Activated gamma-delta T cell treated with anti-CD3 and anti-CD28 coated beads, Interleukin-2, amount 50 U/mL, for 16 hours (primary cell): Measurements from ENCODE around the gene ZNRF1.
"Not testable (repeated sequence)": the region's sequence is repeated elsewhere in the genome, so short reads cannot be mapped to it uniquely, and the experiment has no call there.

Experiments used
- DNase-seq: peaks from one replicate; pipeline ENCODE4 v3.0.0-alpha.2; 2020; ENCODE audit warnings: low read depth

The ZNRF1 gene

GRCh38 chr16:75080205-75081029 lies 81.6 kb downstream of the ZNRF1 start:
- no peak for DNase-seq

DNA sequence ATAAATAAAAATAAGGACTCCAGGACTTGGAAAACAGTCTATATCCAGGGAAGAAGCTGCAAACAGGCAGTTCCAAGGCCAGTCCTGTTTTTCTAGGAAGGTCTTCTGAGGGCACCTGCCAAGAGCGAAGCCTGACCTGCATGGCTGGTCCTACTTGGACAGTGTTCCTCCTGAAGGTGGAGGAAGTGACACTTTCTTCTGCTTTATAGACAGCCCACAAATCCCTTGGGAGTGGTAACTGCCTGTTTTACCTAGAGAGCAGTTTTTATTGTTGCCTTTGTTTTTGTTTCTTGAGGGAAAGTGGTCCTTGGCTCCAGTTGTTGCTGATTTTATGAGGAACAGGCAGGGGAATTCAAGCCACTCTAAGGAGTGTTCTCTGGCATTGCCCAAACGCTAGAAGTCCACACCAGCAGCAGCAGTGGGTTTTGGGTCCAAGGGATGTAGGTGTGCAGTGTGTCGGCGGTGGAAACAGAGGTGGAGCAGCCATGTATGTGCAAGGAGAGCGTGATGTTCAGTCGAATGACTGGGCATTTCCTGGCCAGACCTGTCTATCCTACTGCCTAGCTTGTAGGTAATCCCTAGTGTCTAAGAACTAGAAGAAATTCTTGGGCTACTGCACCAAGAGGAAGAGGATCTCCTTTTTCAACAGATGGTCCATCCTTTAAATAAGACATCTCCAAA lies 82.5 kb downstream of the ZNRF1 start:
- no peak for DNase-seq

GRCh38 chr16:75083813-75084212 lies 85.0 kb downstream of the ZNRF1 start:
- no peak for DNase-seq

- no peak for DNase-seq
Measured at GRCh38 chr16:75085556-75085955, 86.7 kb downstream of the ZNRF1 start.

GRCh38 chr16:75086281-75086680 lies 87.5 kb downstream of the ZNRF1 start:
- no peak for DNase-seq

DNA sequence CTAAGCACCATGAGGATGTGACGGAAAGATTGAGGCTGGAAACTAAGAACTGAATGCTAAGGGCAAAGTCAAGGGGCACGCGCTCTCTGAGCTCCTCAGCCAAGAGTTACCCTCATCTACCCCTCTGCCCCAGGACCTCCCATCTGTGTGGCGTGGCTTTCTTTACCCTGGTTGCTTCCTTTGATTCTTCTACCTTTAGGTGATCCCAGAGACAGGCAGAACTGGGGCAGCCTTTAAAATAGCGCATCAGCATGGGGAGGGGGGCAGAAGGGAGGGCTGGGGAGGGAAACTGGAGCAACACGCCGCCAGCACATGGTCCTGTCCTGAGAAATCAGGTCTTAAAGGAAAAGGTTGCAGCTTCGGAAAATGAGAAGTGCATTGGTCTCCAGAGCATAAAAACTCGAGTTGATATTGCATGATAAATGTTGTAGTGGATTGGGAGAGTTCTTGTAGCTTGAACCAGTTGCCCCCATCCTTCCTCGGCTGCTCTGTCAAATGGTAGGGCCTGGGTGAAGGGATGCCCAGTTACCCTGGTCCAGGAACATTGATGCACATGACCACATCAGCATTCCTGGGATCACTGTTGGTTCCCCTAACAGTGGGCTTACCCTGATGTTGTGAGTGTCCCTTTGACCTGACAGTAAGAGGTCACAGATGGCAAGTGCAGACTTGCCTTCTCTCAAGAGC lies 88.0 kb downstream of the ZNRF1 start:
- no peak for DNase-seq

GRCh38 chr16:75087375-75087979 lies 88.7 kb downstream of the ZNRF1 start:
- DNase-seq = no peak

- no peak for DNase-seq
Measured at GRCh38 chr16:75088216-75088615, 89.4 kb downstream of the ZNRF1 start.

DNA sequence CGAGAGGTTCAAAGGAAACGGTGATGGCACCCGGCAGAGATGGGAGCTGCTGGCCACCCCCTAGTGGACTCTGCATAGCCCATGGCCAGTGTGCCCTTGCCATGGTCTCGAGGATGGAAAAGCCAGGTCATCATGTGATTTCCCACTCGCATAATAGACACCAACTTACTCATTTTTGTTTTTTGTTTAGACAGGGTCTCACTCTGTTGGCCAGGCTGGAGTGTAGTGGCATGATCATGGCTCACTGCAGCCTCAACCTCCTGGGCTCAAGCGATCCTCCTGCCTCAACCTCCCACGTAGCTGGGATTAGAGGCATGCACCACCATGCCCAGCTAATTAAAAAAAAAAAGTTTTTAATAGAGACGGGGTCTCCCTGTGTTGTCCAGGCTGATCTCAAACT lies 90.1 kb downstream of the ZNRF1 start:
- DNase-seq = no peak

DNA sequence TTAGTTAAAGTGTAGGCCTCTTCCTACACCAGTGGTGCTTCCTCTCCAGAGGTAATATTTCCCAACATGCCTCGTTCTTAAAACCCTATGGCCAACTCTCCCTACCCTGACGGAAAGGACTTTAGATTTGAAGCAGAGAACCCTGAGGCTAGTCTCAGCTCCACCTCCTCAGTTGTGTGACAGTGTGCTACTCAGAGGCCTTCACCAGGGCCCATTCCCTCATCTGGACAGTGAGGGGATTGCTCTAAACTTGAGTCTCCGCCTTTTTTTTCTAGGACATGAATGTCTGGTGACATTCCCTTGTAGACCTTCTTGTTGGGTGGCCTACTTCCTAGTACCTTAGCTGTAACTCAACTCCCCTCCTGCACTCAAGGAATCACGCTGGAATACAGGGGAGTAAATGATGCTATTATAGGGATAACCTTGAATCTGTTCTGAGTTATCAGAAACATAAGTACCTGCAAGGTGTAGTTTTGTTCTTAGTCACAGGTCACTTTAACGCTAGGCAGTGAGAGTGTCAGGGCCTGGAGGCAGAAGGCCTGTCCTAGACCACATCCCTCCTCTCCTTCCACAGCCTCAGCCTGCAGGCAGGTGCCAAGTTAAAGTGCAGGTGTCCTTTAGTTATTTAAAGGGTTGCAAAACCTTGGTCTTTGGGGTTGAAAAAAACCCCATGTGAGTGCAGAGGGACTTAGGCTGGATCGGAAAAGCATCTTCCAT lies 90.8 kb downstream of the ZNRF1 start:
- no peak for DNase-seq

DNA sequence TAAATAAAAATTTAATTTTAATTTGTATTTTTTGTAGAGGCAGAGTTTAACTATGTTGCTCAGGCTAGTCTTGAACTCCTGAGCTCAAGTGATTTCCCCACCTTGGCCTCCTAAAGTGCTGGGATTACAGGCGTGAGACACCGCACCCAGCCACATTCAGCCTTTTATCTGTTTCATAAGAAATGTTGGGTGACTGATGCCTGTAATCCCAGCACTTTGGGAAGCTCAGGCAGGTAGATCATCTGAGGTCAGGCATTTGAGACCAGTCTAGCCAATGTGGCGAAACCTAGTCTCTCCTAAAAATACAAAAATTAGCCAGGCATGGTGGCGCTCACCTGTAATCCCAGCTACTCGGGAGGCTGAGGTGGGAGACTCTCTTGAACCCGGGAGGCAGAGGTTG lies 92.1 kb downstream of the ZNRF1 start:
- DNase-seq = not testable (repeated sequence)

- not testable (repeated sequence) for DNase-seq
Measured at GRCh38 chr16:75091619-75092018, 92.8 kb downstream of the ZNRF1 start.

DNA sequence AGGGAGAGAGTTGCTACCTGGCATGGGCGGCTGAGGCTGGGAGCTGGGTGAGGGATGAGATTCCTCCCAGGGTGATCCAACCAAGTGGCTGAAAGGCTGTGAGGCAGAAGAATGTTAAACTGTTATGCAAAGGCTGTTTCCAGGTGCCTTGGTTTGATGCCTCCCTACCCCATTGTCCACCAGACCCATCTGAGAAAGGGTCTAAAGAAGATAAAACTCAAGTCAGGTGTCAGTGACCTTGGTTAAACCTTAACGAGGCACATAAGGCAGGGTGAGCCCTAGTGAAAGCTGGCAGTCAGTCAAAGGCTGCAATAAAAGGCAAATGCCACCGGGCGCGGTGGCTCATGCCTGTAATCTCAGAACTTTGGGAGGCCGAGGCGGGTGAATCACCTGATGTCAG lies 94.0 kb downstream of the ZNRF1 start:
- no peak for DNase-seq

DNA sequence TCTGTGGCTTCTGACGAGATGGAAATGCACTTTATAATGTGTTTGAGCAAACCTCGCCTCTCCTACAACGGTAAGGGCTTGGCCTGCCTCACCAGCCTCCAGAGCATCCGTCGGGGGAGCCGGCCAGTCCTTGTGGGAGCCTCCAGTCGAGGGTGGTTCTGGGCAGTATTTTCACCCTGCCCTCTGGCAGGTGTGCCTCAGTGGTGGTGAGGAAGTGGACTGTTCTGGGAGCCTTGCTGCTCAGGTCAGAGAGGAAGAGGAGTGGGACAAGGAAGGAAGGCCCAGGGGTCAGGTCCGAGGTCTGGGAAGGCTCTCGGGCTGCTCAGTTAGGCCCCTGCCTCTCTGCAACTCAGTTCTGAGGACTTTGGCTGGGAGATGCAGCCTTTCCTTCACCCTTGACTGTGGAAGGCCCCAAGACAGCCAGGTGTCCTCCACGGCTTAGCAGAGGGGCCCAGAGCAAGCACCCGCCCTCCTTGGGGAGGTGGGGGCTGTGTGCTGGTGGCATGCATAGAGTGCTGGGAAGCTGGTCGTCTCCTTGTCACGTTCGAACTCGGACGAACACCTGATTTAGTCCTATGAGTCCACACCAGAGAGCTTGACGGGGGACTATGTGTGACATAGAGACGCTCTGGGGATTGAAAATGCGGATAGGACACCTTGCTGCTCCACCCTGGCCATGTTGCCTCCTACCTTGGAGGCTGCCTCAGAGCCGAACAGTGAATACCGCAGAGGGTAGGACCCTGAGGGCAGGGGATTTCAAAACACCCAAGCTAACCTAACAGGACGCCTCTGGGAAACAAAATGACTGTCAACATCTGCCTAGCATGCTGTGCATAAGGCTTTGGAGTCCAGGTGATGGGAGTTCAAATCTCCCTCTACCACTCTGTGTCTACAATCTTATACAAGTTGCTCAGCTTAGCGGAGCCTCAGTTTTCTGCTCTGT lies 95.0 kb downstream of the ZNRF1 start:
- DNase-seq = no peak

- DNase-seq = no peak
Measured at GRCh38 chr16:75095204-75095621, 96.4 kb downstream of the ZNRF1 start.

DNA sequence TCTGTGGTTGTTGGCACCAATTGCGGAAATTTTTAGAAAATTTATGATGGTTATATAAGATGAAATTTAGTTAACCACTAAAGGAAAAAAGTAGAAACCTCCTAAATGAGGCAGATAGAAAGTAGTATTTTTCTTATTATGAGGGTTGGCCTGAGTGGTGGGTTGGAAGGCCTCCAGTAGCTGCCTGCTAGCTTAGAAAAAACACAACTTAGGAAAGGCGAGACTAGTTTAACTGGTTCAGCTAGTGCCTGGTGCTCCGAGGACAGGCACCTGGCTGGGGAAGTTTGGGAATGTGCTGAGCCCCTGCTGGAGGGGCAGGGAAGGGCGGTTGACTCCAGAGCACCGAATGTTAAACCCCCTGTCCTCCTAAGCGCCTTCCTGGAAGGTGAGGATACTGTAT lies 97.8 kb downstream of the ZNRF1 start:
- DNase-seq = no peak

- no peak for DNase-seq
Measured at GRCh38 chr16:75097191-75097761, 98.5 kb downstream of the ZNRF1 start.

DNA sequence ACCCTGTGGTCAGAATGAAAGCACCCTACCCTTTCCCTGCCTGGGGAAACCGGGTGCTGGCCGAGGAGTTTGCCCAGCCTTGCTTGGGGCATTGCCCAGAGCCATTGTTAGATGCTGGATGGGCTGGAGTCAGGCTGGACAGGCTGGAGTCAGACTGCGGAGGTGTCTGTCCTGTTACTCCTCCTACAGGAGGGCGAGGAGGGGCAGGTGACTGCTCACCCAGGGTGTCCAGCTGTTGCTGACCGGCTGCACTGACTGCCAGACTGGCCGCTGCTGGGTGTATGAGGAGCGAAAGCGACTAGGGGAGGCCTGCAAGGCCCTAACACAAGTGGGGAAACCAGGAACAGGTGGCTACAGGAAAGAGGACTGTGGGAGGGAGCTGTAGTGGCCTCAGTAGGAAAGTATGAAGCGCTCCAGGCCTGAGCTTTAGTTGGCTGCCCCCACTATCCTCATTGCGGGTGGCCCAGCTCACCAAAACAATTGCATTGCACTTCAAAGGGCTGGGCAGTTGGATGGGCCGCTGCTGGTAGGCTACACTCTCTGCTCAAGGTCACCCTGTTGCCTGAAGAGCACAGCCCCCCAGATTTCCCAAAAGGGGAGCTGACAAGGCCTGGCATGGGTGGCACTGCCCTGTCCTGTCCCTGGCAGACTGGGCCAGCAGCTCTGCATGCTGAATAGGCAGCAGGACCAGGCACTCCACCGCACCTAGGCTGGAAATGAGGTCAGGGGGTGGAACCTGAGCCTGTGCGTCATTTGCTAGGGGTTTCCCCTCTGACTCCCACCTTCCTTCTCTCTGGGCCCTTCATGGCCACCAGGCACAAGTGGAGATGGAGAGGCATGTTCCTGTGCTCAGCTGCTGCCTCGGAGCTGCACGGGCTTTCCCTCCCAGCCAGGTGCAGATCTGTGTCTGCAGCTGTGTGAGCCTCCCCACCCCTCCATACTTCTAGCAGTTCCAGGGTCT lies 99.4 kb downstream of the ZNRF1 start:
- DNase-seq = peak; percentile 62

- DNase-seq = no peak
Measured at GRCh38 chr16:75099075-75099667, 100.3 kb downstream of the ZNRF1 start.
